Measurements from ENCODE around the gene GALNT14. TPM values are rescaled to one million over a fixed set of nuclear protein-coding genes. Genes with fewer than 3 reads are reported as not detected.

The GALNT14 gene
- total RNA-seq, 2 donors from 2014 or later, result 0.53 to 0.76 TPM

Other genes starting within 250 kb of the GALNT14 start
- under 1 TPM; 0.12 to 0.26 TPM for gene CAPN14, start 79.1 kb upstream of the GALNT14 start, total RNA-seq
- 10 to 100 TPM in 1 of 2 donors, 1 to 10 TPM in 1; 8.1 to 11.7 TPM for gene EHD3, start 95.7 kb upstream of the GALNT14 start, total RNA-seq